HCT116 (cell line): ENCODE data around the gene KIF1A. TPM values are rescaled to one million over a fixed set of nuclear protein-coding genes. Genes with fewer than 3 reads are reported as not detected.

Experiments
- ATAC-seq: fragments of 200-7000 bp; cut with Tn5 transposase; 2 replicates; pipeline ENCODE4 v1.9.1; 2020; ENCODE audit warnings: mild to moderate bottlenecking, moderate library complexity
- BruUV-seq: library from RNA; stranded (reverse); fragments of 400-500 nt; replicated peaks from 2 replicates; lab custom pipeline; 2021; lab: Mats Ljungman, UMichigan
- CTCF ChIA-PET: fragments of 300-600 bp; sonication (Branson Sonifier 250); formaldehyde crosslinking; loops from one replicate; lab custom pipeline; 2021; ENCODE audit warnings: antibody characterized with exemption; lab: Charles Lee
- POLR2A ChIA-PET: fragments of 300-600, 350-600 bp; sonication (Branson Sonifier 250); formaldehyde crosslinking; loops from one replicate; lab custom pipeline; 2021; ENCODE audit warnings: antibody characterized with exemption; lab: Charles Lee
- RAD21 ChIA-PET, 2 experiments: fragments of 300-600 bp; sonication (Branson Sonifier 250); formaldehyde crosslinking; loops; one replicate each; lab custom pipeline; 2023; ENCODE audit warnings: low total read pairs in 2 of 2; ENCODE audit not compliant: uncharacterized antibody in 2 of 2, unreplicated experiment in 2 of 2, low non-redundant PET in 1 of 2; lab: Charles Lee
- DNase-seq: peaks from one replicate; pipeline ENCODE4 v3.0.0-alpha.2; 2010; ENCODE audit warnings: low read depth, low spot score
- H2AFZ ChIP-seq: fragments of 200-600 bp; shearing (Covaris generic), sonication (generic); 2 replicates; pipeline ENCODE4 v1.6.1; 2017; ENCODE audit warnings: low read depth, mixed run types, mixed read lengths, antibody characterized with exemption, low read length; ENCODE audit not compliant: poor library complexity, severe bottlenecking
- H3K27ac ChIP-seq: 2 replicates; pipeline ENCODE4 v1.5.1; 2012; ENCODE audit warnings: low read depth, low read length
- H3K27me3 ChIP-seq: fragments of 200-600 bp; sonication (generic); 2 replicates; pipeline ENCODE4 v1.6.1; 2016; ENCODE audit warnings: mixed run types, low read length, mixed read lengths; ENCODE audit not compliant: insufficient read depth
- H3K36me3 ChIP-seq, 2 experiments: fragments of 200-500 bp in 1 of 2; fragments of 200-600 bp in 1 of 2; sonication (Bioruptor generic) in 1 of 2; sonication (generic) in 1 of 2; 2 replicates each; pipeline versions ENCODE4 v1.5.1 to v1.6.1; 2014 to 2016; ENCODE audit warnings: low read length in 2 of 2, inconsistent platforms in 1 of 2, mixed read lengths in 1 of 2, mixed run types in 1 of 2; ENCODE audit not compliant: insufficient read depth in 2 of 2, control insufficient read depth in 1 of 2
- H3K4me1 ChIP-seq, 2 experiments: fragments of 200-600 bp in 1 of 2; sonication (generic) in 1 of 2; 2 replicates each; pipeline versions ENCODE4 v1.5.1 to v1.6.1; 2012 to 2017; ENCODE audit warnings: low read length in 2 of 2, inconsistent platforms in 1 of 2, mild to moderate bottlenecking in 1 of 2, mixed read lengths in 1 of 2, mixed run types in 1 of 2, moderate library complexity in 1 of 2; ENCODE audit not compliant: insufficient read depth in 2 of 2, control insufficient read depth in 1 of 2
- H3K4me2 ChIP-seq: fragments of 200-600 bp; sonication (generic); 2 replicates; pipeline ENCODE4 v1.6.1; 2017; ENCODE audit warnings: mixed run types, low read length, mixed read lengths
- H3K4me3 ChIP-seq, 2 experiments: fragments of 200-600 bp in 1 of 2; sonication (generic) in 1 of 2; replicated peaks in 1 of 2; 2 replicates each; pipeline ENCODE4 v1.5.1; 2011 to 2016; ENCODE audit warnings: low read length in 2 of 2, control low read depth in 1 of 2, low read depth in 1 of 2, mild to moderate bottlenecking in 1 of 2, mixed read lengths in 1 of 2, mixed run types in 1 of 2
- H3K79me2 ChIP-seq: fragments of 200-600 bp; sonication (generic); 2 replicates; pipeline ENCODE4 v1.6.1; 2017; ENCODE audit warnings: mild to moderate bottlenecking, mixed run types, low read length, moderate library complexity, mixed read lengths; ENCODE audit not compliant: insufficient read depth
- H3K9ac ChIP-seq: fragments of 200-600 bp; sonication (generic); 2 replicates; pipeline ENCODE4 v1.6.1; 2016; ENCODE audit warnings: low read length, mixed read lengths
- H3K9me2 ChIP-seq: fragments of 200-600 bp; sonication (generic), shearing (Covaris generic); 2 replicates; pipeline ENCODE4 v1.6.1; 2017; ENCODE audit warnings: mixed run types, mild to moderate bottlenecking, moderate library complexity; ENCODE audit not compliant: insufficient read depth
- H3K9me3 ChIP-seq, 2 experiments: fragments of 200-500 bp in 1 of 2; fragments of 200-600 bp in 1 of 2; sonication (Bioruptor generic) in 1 of 2; sonication (generic) in 1 of 2; 2 replicates each; pipeline ENCODE4 v1.6.1; 2014 to 2017; ENCODE audit warnings: low read length in 2 of 2, mixed read lengths in 2 of 2, inconsistent platforms in 1 of 2, low read depth in 1 of 2, mild to moderate bottlenecking in 1 of 2, mixed run types in 1 of 2, moderate library complexity in 1 of 2; ENCODE audit not compliant: control insufficient read depth in 1 of 2, insufficient read depth in 1 of 2
- H4K20me1 ChIP-seq: fragments of 200-600 bp; sonication (generic), shearing (Covaris generic); 2 replicates; pipeline ENCODE4 v1.6.1; 2017; ENCODE audit warnings: mixed run types, mild to moderate bottlenecking, moderate library complexity; ENCODE audit not compliant: insufficient read depth
- ELF1 ChIP-seq: IDR thresholded peaks from 2 replicates; pipeline ENCODE4 v1.6.1; 2012; ENCODE audit warnings: low read depth, borderline replicate concordance
- EZH2 ChIP-seq: fragments of 200-600 bp; sonication (generic); IDR thresholded peaks from 2 replicates; pipeline ENCODE4 v1.6.1; 2017; ENCODE audit warnings: antibody characterized with exemption, mixed run types
- EZH2phosphoT487 ChIP-seq: fragments of 200-600 bp; IDR thresholded peaks from 2 replicates; pipeline ENCODE4 v1.6.1; 2018; ENCODE audit warnings: antibody characterized with exemption, borderline replicate concordance
- POLR2AphosphoS5 ChIP-seq: IDR thresholded peaks from 2 replicates; pipeline ENCODE4 v1.6.1; 2011; ENCODE audit warnings: mild to moderate bottlenecking, low read depth, low read length, moderate library complexity
- REST ChIP-seq: IDR thresholded peaks from 2 replicates; pipeline ENCODE4 v1.6.1; 2012; ENCODE audit warnings: low read depth
- SIN3A ChIP-seq: IDR thresholded peaks from 2 replicates; pipeline ENCODE4 v1.6.1; 2012; ENCODE audit warnings: low read depth
- ZFX ChIP-seq: fragments of 450-650 bp; IDR thresholded peaks from 2 replicates; pipeline ENCODE4 v1.6.1; 2017
- ZNF274 ChIP-seq: fragments of 200-500 bp; sonication (Bioruptor generic); IDR thresholded peaks from 2 replicates; pipeline ENCODE4 v1.6.1; 2014; ENCODE audit warnings: mild to moderate bottlenecking, low read depth, low read length, inconsistent platforms
- intact Hi-C: fragments of 100-400 bp; cut with micrococcal nuclease; formaldehyde crosslinking; loops from 2 replicates; pipeline ENCODE4 v1.10.0; 2022
- total RNA-seq: library from RNA; stranded (reverse); gene quantifications from one replicate; pipeline ENCODE4 v1.2.1, GENCODE V29; 2021; ENCODE audit not compliant: unreplicated experiment
- TF ChIP-seq, protein P1 (sequence below), 3 experiments: fragments of 200-600 bp in 1 of 3; sonication (generic) in 1 of 3; IDR thresholded peaks in 2 of 3; conservative IDR thresholded peaks in 1 of 3; 2 replicates each; pipeline ENCODE4 v1.5.1; 2012 to 2017; ENCODE audit warnings: low read depth in 2 of 3, low read length in 2 of 3, antibody characterized with exemption in 1 of 3, borderline replicate concordance in 1 of 3, control low read depth in 1 of 3, mild to moderate bottlenecking in 1 of 3, mixed read lengths in 1 of 3, mixed run types in 1 of 3, moderate library complexity in 1 of 3; ENCODE audit not compliant: insufficient read depth in 1 of 3
- TF ChIP-seq, protein P2 (sequence below): IDR thresholded peaks from 2 replicates; pipeline ENCODE4 v1.6.1; 2012

The KIF1A gene
- total RNA-seq, 1 experiment from 2014 or later, result 0.27 TPM

DNA sequence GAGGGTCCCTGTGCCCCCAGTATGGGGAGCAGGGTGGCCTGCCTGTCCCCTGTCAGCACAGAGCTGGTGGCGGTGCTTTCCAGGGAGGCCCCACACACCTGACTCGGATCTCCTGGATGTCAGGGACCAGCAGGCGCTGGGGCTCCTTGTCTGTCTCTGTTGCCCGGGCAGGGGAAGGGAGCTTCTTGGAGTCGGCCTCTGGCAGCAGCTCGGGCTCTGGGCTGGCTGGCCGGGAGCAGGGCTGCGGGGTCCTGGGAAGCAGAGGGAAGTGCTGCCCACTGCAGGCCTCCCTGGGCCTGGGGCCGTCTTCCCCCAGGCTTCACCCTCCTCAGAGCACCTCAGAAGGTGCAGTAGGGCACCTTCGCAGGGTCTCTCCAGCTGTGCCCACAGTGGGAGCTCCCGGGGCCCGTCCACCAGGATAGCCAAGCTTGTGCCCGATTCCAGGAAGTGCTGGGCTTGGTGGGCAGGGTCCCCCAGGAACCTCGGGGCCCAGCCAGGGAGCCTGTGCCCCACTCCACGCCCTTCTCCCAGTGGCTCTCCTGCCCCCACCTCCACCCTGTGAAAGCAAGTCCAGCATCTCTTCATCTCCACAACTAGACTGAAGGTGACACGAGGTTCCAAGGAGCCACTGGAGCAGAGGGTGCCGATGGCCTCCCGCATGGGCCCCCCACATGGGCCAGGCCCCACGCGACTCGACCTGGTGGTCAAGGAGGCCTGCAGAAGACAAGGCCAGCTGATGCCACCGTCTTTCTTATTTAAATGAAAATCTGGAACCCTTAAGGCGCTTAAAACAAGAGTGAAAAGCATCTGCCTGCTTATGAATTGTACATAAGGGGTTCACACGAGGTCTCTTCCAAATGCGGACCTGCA is 100.1 kb downstream of the KIF1A start:
- ATAC-seq, result no peak
- Histone ChIP-seq H3K9me2 (no peaks in the 10 kb centered on the region), H3K4me3 (no peak overlapping the region), H3K27me3 (no peaks in the 10 kb centered on the region), H2AFZ (no peak overlapping the region), H3K79me2 (no peaks in the 10 kb centered on the region), H3K9ac (no peak overlapping the region), H3K4me1 (no peaks in the 10 kb centered on the region), H3K9me3 (no peaks in the 10 kb centered on the region), H3K4me2 (no peak overlapping the region), H4K20me1 (no peaks in the 10 kb centered on the region), H3K27ac (no peak overlapping the region), H3K36me3 (no peaks in the 10 kb centered on the region)
- BruUV-seq, result no TSS peak
- no peak for DNase-seq
- CTCF ChIA-PET, result no interaction called here
- POLR2A ChIA-PET, result no interaction called here
- RAD21 ChIA-PET, result no interaction called here
- intact Hi-C loops, result no loop called here
- TF ChIP-seq POLR2AphosphoS5 (no peak), ZNF274 (no peak), SIN3A (no peak), REST (no peak), ZFX (no peak), EZH2 (no peak), ELF1 (no peak), EZH2phosphoT487 (no peak)
- TF ChIP-seq, protein P1, sequence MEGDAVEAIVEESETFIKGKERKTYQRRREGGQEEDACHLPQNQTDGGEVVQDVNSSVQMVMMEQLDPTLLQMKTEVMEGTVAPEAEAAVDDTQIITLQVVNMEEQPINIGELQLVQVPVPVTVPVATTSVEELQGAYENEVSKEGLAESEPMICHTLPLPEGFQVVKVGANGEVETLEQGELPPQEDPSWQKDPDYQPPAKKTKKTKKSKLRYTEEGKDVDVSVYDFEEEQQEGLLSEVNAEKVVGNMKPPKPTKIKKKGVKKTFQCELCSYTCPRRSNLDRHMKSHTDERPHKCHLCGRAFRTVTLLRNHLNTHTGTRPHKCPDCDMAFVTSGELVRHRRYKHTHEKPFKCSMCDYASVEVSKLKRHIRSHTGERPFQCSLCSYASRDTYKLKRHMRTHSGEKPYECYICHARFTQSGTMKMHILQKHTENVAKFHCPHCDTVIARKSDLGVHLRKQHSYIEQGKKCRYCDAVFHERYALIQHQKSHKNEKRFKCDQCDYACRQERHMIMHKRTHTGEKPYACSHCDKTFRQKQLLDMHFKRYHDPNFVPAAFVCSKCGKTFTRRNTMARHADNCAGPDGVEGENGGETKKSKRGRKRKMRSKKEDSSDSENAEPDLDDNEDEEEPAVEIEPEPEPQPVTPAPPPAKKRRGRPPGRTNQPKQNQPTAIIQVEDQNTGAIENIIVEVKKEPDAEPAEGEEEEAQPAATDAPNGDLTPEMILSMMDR (IDR thresholded peaks at IDR 0.05 in 2 of 3, conservative IDR thresholded peaks at IDR 0.05 in 1 of 3; ENCODE audit: borderline replicate concordance in 1 of 3, insufficient read depth in 1 of 3, low read depth in 2 of 3, low read length in 2 of 3), result no peak
- TF ChIP-seq, protein P2, sequence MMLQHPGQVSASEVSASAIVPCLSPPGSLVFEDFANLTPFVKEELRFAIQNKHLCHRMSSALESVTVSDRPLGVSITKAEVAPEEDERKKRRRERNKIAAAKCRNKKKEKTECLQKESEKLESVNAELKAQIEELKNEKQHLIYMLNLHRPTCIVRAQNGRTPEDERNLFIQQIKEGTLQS, result no peak
